ENCODE data around the gene GFPT2.

The GFPT2 gene

DNA sequence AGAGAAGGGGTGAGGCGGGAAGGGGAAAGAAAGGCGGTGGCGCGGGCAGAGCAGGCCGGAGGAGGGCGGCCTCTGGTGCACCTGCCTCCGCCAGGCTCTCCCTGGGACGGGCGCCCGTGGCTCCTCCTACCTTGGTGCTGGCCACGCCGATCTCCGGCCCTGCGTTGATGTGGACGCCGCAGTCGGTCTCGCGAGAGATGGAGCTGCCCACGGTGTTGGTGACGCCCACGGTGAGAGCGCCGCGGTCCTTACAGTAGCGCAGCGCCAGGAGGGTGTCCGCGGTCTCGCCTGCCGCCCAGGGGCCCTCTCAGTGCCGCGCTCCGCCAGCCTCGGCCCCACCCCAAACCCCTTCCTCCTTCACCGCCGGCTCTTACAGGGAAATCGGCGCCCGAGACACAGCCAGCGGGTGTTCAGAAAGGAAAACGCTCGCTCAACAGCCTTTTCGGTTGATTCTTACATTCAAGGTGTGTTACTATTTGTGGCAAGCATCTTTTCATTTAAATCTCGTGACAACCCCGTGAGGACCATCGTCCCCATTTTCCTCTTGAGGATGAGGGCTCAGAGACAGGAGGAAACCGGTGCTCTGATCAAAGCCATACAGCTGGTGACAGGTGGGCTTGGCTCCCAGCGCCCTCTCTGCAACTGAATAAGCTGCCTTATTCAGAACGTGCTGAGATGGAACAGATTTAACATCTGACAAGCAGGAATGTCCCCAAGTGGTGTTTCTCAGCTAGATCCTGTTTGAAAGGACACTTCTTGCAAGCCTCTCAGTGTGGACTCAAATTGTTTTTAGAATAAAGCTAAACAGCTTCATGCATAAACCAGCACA is 39.2 kb downstream of the GFPT2 start:
- H3K4me3 ChIP-seq (ENCODE audit: low read depth, low read length): no peak overlapping the region
- TF ChIP-seq, protein P1, sequence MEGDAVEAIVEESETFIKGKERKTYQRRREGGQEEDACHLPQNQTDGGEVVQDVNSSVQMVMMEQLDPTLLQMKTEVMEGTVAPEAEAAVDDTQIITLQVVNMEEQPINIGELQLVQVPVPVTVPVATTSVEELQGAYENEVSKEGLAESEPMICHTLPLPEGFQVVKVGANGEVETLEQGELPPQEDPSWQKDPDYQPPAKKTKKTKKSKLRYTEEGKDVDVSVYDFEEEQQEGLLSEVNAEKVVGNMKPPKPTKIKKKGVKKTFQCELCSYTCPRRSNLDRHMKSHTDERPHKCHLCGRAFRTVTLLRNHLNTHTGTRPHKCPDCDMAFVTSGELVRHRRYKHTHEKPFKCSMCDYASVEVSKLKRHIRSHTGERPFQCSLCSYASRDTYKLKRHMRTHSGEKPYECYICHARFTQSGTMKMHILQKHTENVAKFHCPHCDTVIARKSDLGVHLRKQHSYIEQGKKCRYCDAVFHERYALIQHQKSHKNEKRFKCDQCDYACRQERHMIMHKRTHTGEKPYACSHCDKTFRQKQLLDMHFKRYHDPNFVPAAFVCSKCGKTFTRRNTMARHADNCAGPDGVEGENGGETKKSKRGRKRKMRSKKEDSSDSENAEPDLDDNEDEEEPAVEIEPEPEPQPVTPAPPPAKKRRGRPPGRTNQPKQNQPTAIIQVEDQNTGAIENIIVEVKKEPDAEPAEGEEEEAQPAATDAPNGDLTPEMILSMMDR (IDR thresholded peaks at IDR 0.05; ENCODE audit: insufficient read depth, low read depth, low read length, missing control alignments): no peak
- no peak for DNase-seq (ENCODE audit: low read depth)

DNA sequence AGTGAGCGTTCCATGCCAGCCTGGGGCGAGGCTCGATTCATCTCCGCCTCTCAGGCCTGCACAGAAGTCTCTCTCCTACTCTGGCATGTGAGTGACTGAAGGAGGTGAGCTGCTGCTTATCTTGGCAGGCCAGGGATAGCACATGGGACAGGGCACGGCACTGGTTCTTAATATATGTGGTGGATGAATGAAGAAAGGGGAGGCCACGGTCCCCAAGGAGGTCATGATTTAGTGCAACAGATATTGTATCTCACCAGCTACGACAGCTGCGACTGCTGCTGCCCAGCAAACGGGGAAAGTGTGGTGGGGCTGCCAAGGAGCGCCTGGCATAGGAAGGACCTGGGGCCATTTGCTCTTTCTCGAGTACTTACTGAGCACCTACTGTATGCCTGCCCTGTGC is 41.9 kb downstream of the GFPT2 start:
- TF ChIP-seq, protein P1 (IDR thresholded peaks at IDR 0.05; ENCODE audit: insufficient read depth, low read depth, low read length, missing control alignments): no peak
- H3K4me3 ChIP-seq (ENCODE audit: low read depth, low read length): no peak overlapping the region
- no peak for DNase-seq (ENCODE audit: low read depth)

DNA sequence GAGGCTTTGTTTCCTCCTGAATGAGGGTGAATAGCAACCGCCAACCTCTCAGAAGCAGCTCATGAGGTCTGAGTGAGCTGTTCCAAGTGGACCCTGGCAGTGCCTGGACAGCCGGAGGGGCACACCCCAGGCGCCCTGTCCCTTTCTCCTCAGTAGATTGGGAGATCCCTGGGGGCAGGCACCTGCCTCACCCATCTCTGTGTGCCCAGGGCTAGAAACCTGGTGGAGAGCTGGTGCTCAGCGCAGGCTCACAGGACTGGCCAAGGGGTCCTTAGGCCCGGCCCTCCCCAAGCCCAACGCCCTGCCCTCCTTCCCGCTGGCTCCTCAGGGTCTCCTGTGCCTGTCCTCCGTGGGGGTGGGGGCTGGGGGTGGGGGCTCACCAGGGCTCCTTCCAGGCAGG is 46.3 kb downstream of the GFPT2 start:
- no peak overlapping the region for H3K4me3 ChIP-seq (ENCODE audit: low read depth, low read length)
- TF ChIP-seq, protein P1 (IDR thresholded peaks at IDR 0.05; ENCODE audit: insufficient read depth, low read depth, low read length, missing control alignments): no peak
- no peak for DNase-seq (ENCODE audit: low read depth)

DNA sequence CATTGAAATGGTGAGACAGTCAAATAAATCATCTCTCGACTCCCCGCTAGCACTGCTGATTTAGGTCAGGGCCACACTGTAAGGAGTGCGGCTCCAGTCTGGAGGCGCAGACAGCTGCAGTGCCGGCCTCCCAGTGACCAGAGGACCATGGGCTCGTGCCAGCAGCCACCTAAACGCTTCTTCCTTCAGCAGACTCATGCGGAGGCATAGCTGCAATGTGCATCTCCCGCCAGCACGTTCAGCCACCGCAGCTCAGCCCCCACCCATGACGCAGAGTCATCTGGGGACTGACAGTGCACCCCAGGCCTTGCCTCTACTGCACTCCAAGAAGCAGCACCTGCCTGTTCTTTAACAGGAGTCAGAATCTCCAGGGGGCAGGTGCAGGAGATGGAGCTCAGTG is 47.7 kb downstream of the GFPT2 start:
- H3K4me3 ChIP-seq (ENCODE audit: low read depth, low read length): no peak overlapping the region
- no peak for DNase-seq (ENCODE audit: low read depth)
- TF ChIP-seq, protein P1 (IDR thresholded peaks at IDR 0.05; ENCODE audit: insufficient read depth, low read depth, low read length, missing control alignments): no peak

DNA sequence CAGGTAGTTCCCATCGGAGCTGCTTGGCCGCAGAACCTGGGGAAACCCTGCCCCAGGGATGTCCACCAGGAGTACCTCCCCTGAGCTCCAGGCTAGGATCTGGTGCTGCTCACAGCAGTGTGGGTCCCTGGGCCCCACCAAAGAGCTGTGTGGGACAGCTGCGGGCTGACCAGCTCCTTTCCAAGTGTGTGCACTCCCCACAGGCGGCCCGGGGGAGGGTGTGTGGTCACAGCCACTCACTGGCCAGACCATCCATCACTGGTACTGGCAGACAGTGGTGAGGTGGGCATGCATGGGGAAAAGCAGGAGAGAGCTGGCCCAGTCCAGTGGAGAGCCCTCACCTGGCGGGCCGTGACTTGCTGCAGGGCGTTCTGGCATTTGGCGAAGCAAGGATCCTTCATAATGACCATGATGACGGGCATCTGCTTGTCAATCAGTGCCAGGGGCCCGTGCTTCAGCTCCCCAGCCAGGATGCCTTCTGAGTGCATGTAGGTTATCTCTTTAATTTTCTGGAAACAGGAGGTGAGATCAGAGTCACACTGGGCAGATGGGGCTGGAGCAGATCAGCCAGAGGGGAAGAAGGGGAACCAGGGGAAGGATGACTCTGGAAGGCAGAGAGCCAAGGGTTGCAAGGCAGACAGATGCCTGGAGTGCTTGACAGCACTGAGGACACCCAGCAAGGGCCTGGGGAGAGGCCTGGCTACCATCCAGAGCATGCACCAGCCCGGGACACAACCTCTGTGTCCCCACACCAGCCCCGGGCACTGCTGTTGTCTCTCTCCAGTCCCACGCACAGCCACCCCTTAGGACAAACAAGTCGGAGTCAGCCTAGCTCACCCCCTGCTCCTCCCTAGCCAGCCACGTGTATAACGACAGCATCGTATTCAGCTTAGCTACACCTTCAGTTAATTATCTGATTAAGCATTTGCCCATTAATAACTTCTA is 48.4 kb downstream of the GFPT2 start:
- TF ChIP-seq, protein P1 (IDR thresholded peaks at IDR 0.05; ENCODE audit: insufficient read depth, low read depth, low read length, missing control alignments): no peak
- no peak for DNase-seq (ENCODE audit: low read depth)
- H3K4me3 ChIP-seq (ENCODE audit: low read depth, low read length): no peak overlapping the region

DNA sequence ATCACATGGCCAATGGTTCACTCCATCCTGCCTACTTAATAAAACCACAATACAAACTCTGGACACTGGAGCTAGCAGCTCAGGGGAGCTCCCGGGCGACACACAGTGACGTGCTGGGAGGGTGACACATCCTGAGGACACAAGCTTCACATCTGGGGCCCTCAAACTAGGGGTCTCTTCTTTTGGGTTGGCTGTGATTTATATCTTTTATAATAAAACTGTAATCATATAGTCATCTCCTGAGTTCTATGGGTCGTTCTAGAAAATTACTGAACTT is 49.2 kb downstream of the GFPT2 start:
- TF ChIP-seq, protein P1 (IDR thresholded peaks at IDR 0.05; ENCODE audit: insufficient read depth, low read depth, low read length, missing control alignments): no peak
- DNase-seq (ENCODE audit: low read depth): no peak
- no peak overlapping the region for H3K4me3 ChIP-seq (ENCODE audit: low read depth, low read length)

All from GM12865 (cell line).